NCI-H128 (cell line): ENCODE measurements around the gene RSU1.
A peak's percentile ranks its signal among the peaks of the same experiment; 100 is the strongest.

Experiments used
- DNase-seq: peaks from one replicate; lab custom pipeline; 2025; ENCODE audit not compliant: unreplicated experiment; lab: John Stamatoyannopoulos, UW

RSU1 gene

GRCh38 chr10:16685551-16685950 lies 131.7 kb downstream of the RSU1 start:
- no peak for DNase-seq

- no peak for DNase-seq
These were observed 135.7 kb downstream of the RSU1 start for GRCh38 chr10:16681521-16681920.

- DNase-seq = no peak
These were observed 137.7 kb downstream of the RSU1 start for GRCh38 chr10:16679511-16679910.

- DNase-seq = no peak
These were observed 141.9 kb downstream of the RSU1 start for GRCh38 chr10:16675334-16675733.

GRCh38 chr10:16674147-16674703 lies 143.0 kb downstream of the RSU1 start:
- DNase-seq = peak; percentile 6

- peak; percentile 9 for DNase-seq
These were observed 143.8 kb downstream of the RSU1 start for GRCh38 chr10:16673443-16673842.

GRCh38 chr10:16663444-16663843 lies 153.8 kb downstream of the RSU1 start:
- DNase-seq = no peak

- no peak for DNase-seq
These were observed 154.3 kb downstream of the RSU1 start for GRCh38 chr10:16662923-16663322.

GRCh38 chr10:16656895-16657294 lies 160.3 kb downstream of the RSU1 start:
- no peak for DNase-seq

GRCh38 chr10:16653224-16653623 lies 164.0 kb downstream of the RSU1 start:
- DNase-seq = no peak

GRCh38 chr10:16652154-16652553 lies 165.1 kb downstream of the RSU1 start:
- no peak for DNase-seq

- no peak for DNase-seq
These were observed 167.5 kb downstream of the RSU1 start for GRCh38 chr10:16649757-16650156.

- no peak for DNase-seq
These were observed 168.9 kb downstream of the RSU1 start for GRCh38 chr10:16648366-16648765.

- no peak for DNase-seq
These were observed 170.8 kb downstream of the RSU1 start for GRCh38 chr10:16646181-16647059.

- no peak for DNase-seq
These were observed 173.1 kb downstream of the RSU1 start for GRCh38 chr10:16644146-16644545.

GRCh38 chr10:16643502-16643901 lies 173.7 kb downstream of the RSU1 start:
- DNase-seq = no peak

GRCh38 chr10:16640153-16640552 lies 177.1 kb downstream of the RSU1 start:
- no peak for DNase-seq

- DNase-seq = no peak
These were observed 177.8 kb downstream of the RSU1 start for GRCh38 chr10:16639471-16639870.

GRCh38 chr10:16632996-16633395 lies 184.2 kb downstream of the RSU1 start:
- no peak for DNase-seq

- no peak for DNase-seq
These were observed 190.5 kb downstream of the RSU1 start for GRCh38 chr10:16626697-16627096.

GRCh38 chr10:16612981-16613355 lies 204.3 kb downstream of the RSU1 start:
- DNase-seq = no peak

GRCh38 chr10:16612115-16612980 lies 204.9 kb downstream of the RSU1 start:
- no peak for DNase-seq
